NT2/D1 (cell line): ENCODE measurements around the gene SUCLG2.
A peak's percentile ranks its signal among the peaks of the same experiment; 100 is the strongest.

ENCODE experiments used
- DNase-seq: peaks from one replicate; pipeline ENCODE4 v3.0.0-alpha.2; 2011; ENCODE audit warnings: low read depth, low spot score
- H3K27me3 ChIP-seq: 2 replicates; pipeline ENCODE4 v1.6.0; 2011; ENCODE audit warnings: mild to moderate bottlenecking; ENCODE audit not compliant: insufficient read length, insufficient read depth
- H3K36me3 ChIP-seq: 2 replicates; pipeline ENCODE4 v1.6.1; 2011; ENCODE audit warnings: mild to moderate bottlenecking, low read length, mixed read lengths; ENCODE audit not compliant: insufficient read depth, insufficient read length
- H3K4me1 ChIP-seq: 2 replicates; pipeline ENCODE4 v1.5.1; 2011; ENCODE audit not compliant: insufficient read depth, insufficient read length
- H3K4me3 ChIP-seq: 2 replicates; pipeline ENCODE4 v1.5.1; 2011; ENCODE audit warnings: low read depth; ENCODE audit not compliant: insufficient read length
- H3K9ac ChIP-seq: 2 replicates; pipeline ENCODE4 v1.6.0; 2011; ENCODE audit warnings: low read depth; ENCODE audit not compliant: insufficient read length
- H3K9me3 ChIP-seq: 2 replicates; pipeline ENCODE4 v1.5.1; 2011; ENCODE audit warnings: mild to moderate bottlenecking, low read length; ENCODE audit not compliant: insufficient read depth
- SUZ12 ChIP-seq: IDR thresholded peaks from 2 replicates; pipeline ENCODE4 v1.6.1; 2011; ENCODE audit not compliant: insufficient read length, insufficient read depth; ENCODE audit errors: extremely low read depth
- YY1 ChIP-seq: IDR thresholded peaks from 2 replicates; pipeline ENCODE4 v1.6.1; 2011; ENCODE audit not compliant: insufficient read length, insufficient read depth
- ZNF274 ChIP-seq: IDR thresholded peaks from 2 replicates; pipeline ENCODE4 v1.6.1; 2011; ENCODE audit warnings: mild to moderate bottlenecking, low read depth, low read length

Gene SUCLG2

DNA sequence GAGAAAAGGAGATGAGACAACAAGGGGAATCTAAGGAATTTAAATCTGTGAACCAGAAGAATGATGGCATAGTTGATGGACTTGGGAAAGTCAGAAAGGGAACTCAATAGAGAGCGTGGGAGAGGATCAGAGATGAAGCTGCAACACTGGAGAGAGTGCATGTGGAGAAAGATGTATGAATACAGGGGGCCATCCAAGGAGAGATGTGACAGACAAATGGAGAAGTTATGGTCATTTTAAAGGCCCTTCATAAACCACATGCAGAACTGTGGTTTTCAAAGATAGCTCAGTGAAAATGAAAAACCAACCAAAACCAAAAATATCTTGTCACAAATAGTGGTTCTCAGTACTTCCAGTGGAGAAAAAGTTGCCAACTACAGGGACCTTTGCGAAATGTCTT lies 265.2 kb downstream of the SUCLG2 start:
- Histone ChIP-seq H3K4me1 (no peaks in the 10 kb centered on the region), H3K4me3 (no peak overlapping the region), H3K36me3 (peaks cover 3% of the 10 kb centered on the region), H3K9ac (no peak overlapping the region), H3K27me3 (no peaks in the 10 kb centered on the region), H3K9me3 (peaks cover 15% of the 10 kb centered on the region; the same call in 1 of the 2 replicates)
- DNase-seq: no peak
- TF ChIP-seq SUZ12: no peak
- TF ChIP-seq YY1: no peak
- TF ChIP-seq ZNF274: no peak

DNA sequence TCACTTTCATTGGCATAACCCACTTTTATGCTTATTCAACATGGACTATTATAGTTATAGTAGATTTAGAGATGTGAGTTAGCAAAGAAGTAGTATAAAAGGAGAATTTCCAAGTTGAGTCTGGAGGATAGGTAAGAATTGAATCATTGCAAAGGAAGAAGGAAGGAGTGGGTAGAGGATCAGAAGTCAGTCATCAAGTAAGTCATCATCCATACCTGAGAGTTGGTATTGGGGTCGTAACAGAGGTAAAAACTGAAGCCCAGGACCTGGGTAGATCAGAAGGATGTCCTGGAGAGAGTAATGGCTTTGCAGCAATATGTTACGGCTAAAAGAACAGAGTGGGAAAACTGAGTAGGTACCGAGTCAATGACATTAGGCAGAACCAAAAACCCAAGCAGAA lies 265.7 kb downstream of the SUCLG2 start:
- DNase-seq: no peak
- H3K9ac ChIP-seq: no peak overlapping the region
- no peaks in the 10 kb centered on the region for H3K27me3 ChIP-seq
- no peaks in the 10 kb centered on the region for H3K4me1 ChIP-seq
- H3K4me3 ChIP-seq: no peak overlapping the region
- H3K9me3 ChIP-seq: peaks cover 15% of the 10 kb centered on the region; the same call in 1 of the 2 replicates
- peaks cover 3% of the 10 kb centered on the region for H3K36me3 ChIP-seq
- TF ChIP-seq YY1 (no peak), ZNF274 (no peak), SUZ12 (no peak)

DNA sequence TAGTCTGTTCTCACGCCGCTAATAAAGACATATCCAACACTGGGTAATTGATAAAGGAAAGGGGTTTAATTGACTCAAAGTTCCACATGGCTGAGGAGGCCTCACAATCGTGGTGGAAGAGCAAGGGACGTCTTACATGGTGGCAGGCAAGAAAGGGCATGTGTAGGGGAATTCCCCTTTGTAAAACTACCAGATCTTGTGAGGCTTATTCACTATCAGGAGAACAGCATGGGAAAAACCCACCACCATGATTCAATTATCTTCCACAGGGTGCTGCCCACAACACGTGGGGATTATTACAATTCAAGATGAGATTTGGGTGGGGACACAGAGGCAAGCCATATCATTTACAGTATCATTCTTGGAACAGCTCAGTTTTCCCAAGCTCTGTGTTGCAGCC lies 268.0 kb downstream of the SUCLG2 start:
- Histone ChIP-seq H3K9me3 (no peaks in the 10 kb centered on the region; the same call in 1 of the 2 replicates), H3K27me3 (no peaks in the 10 kb centered on the region), H3K4me3 (no peak overlapping the region), H3K9ac (no peak overlapping the region), H3K4me1 (no peaks in the 10 kb centered on the region), H3K36me3 (no peaks in the 10 kb centered on the region)
- no peak for DNase-seq
- no peak for TF ChIP-seq ZNF274
- no peak for TF ChIP-seq SUZ12
- TF ChIP-seq YY1: no peak

DNA sequence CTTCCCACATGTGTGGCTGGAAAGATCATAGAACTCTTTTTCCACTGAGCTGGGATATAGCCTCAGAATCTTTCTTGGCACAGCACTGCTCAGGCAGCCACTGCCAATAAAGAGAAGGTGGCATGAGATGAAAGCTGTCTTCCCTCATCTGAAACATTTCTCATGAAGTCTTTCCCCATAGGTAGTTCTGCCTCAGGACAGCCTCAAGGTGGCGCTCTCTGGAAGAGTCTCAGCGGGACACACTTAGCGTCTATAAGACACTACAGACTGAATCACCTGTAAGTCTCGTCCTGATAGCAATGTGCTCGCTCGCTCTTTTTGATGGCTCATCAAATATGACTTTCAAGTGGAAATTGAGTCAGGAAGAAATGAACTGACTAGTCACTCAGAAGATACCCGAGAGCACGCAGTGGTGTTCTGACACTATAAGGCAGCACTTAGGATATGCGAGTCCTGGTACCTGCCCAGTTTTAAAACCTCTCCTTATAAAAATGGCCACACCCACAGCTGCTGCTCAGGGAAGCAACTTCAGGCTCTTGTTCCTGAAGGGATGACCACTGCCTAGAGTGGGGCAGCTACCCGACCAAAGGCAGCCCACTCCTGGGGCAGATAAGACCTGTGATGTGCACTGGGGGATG lies 269.5 kb downstream of the SUCLG2 start:
- TF ChIP-seq YY1 (no peak), ZNF274 (no peak), SUZ12 (no peak)
- DNase-seq: peak; percentile 44
- Histone ChIP-seq H3K9me3 (no peaks in the 10 kb centered on the region), H3K9ac (no peak overlapping the region), H3K4me3 (no peak overlapping the region), H3K4me1 (no peaks in the 10 kb centered on the region), H3K27me3 (no peaks in the 10 kb centered on the region), H3K36me3 (no peaks in the 10 kb centered on the region)

DNA sequence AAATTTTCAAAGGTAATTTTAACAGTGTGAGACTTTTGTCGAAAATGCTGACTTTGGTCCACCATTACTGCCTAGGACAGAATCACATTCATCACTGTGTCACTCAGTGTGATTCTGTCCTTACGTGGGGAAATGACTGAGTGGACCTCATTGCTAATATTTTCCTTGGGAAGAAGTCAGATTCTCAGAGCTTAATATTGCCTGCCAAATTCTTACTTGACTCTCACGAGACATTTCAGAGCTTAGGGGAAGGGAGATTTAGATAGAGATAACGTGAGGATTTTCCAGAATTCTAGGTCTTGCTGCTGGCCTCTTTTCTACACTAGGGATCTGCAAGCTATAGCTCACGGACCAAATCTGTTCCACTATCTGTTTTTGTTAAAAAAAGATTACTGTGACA lies 270.4 kb downstream of the SUCLG2 start:
- no peaks in the 10 kb centered on the region for H3K9me3 ChIP-seq
- H3K9ac ChIP-seq: no peak overlapping the region
- H3K36me3 ChIP-seq: no peaks in the 10 kb centered on the region
- TF ChIP-seq YY1: no peak
- no peak for TF ChIP-seq ZNF274
- TF ChIP-seq SUZ12: no peak
- H3K4me3 ChIP-seq: no peak overlapping the region
- DNase-seq: no peak
- H3K4me1 ChIP-seq: no peaks in the 10 kb centered on the region
- no peaks in the 10 kb centered on the region for H3K27me3 ChIP-seq

DNA sequence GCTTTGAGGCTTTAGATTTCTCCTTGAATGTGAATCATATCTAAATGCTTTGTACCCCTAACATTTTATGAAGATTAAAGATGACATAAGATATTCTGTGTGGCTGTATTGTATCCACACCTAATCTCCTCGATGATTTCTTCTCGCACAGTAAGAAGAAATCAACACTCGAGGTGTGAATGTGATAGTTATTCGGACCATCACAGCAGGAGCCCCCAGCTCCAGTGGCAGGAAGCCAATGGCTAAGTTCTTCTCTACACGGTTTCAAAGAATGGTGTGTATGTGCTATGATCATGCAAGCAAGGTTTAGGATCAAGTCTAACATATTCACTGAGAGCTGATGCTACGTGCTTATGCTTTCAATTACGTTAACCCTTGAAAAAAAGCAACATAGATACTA lies 271.0 kb downstream of the SUCLG2 start:
- Histone ChIP-seq H3K9me3 (no peaks in the 10 kb centered on the region), H3K4me1 (no peaks in the 10 kb centered on the region), H3K36me3 (no peaks in the 10 kb centered on the region), H3K9ac (no peak overlapping the region), H3K27me3 (no peaks in the 10 kb centered on the region), H3K4me3 (no peak overlapping the region)
- no peak for DNase-seq
- TF ChIP-seq YY1: no peak
- TF ChIP-seq SUZ12: no peak
- TF ChIP-seq ZNF274: no peak

DNA sequence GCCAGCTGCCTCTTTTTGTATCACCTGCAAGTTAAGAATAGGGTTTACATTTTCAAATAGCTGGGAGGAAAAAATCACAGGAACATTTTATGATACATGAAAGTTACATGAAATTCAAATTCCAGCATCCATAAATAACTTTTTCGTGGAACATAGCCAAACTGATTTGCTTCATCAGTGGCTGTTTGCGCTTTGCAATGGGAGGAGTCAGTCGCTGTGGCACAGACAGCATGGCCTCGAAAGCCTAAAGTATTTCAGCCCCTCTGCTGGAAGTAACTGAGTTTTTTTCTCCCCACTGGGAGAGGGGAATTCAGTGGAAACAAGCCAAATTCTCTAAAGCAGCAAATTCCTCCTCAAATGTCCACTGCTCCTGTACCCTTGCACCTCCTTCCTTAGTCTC lies 271.9 kb downstream of the SUCLG2 start:
- DNase-seq: no peak
- H3K36me3 ChIP-seq: no peaks in the 10 kb centered on the region
- no peak overlapping the region for H3K4me3 ChIP-seq
- TF ChIP-seq YY1 (no peak), ZNF274 (no peak), SUZ12 (no peak)
- H3K9ac ChIP-seq: no peak overlapping the region
- H3K4me1 ChIP-seq: no peaks in the 10 kb centered on the region
- H3K27me3 ChIP-seq: no peaks in the 10 kb centered on the region
- no peaks in the 10 kb centered on the region for H3K9me3 ChIP-seq
